H1 (cell line): ENCODE measurements around the gene ZNF462. TPM values are rescaled to one million over a fixed set of nuclear protein-coding genes. Genes with fewer than 3 reads are reported as not detected.

Experiments
- CTCF ChIA-PET: fragments of 300-600 bp; sonication (Branson Sonifier 250); formaldehyde crosslinking; loops from one replicate; lab custom pipeline; 2021; ENCODE audit not compliant: partially characterized antibody; lab: Charles Lee
- POLR2A ChIA-PET: fragments of 300-600 bp; sonication (Branson Sonifier 250); formaldehyde crosslinking; loops from one replicate; lab custom pipeline; 2021; ENCODE audit warnings: inconsistent platforms; ENCODE audit not compliant: partially characterized antibody; lab: Charles Lee
- DNase-seq, 2 experiments: peaks; one replicate each; pipeline versions ENCODE4 v3.0.0 to v3.0.0-alpha.2; 2010 to 2022; ENCODE audit warnings: low spot score in 2 of 2, low read depth in 1 of 2, mixed read lengths in 1 of 2
- FAIRE-seq: peaks from 2 replicates; lab custom pipeline; 2011; peaks lifted over from hg19 to GRCh38; lab: Jason Lieb, UNC
- H2AFZ ChIP-seq: 2 replicates; pipeline ENCODE4 v1.8.1; 2012; ENCODE audit warnings: low read length, inconsistent platforms
- H2AK5ac ChIP-seq: 2 replicates; pipeline ENCODE4 v1.6.1; 2013; ENCODE audit warnings: low read depth, low read length
- H2BK120ac ChIP-seq: replicated peaks from 2 replicates; pipeline ENCODE3; 2013; ENCODE audit warnings: low read depth, low read length, inconsistent platforms
- H2BK12ac ChIP-seq: 2 replicates; pipeline ENCODE4 v1.6.1; 2013; ENCODE audit warnings: low read depth, low read length
- H2BK15ac ChIP-seq: 2 replicates; pipeline ENCODE4 v1.6.1; 2013; ENCODE audit warnings: low read length
- H2BK20ac ChIP-seq: 2 replicates; pipeline ENCODE4 v1.6.1; 2013; ENCODE audit warnings: low read length
- H2BK5ac ChIP-seq: 2 replicates; pipeline ENCODE4 v1.6.1; 2013; ENCODE audit warnings: low read depth, low read length
- H3K14ac ChIP-seq: 2 replicates; pipeline ENCODE4 v1.6.1; 2013; ENCODE audit warnings: inconsistent platforms; ENCODE audit not compliant: insufficient read length
- H3K18ac ChIP-seq: 2 replicates; pipeline ENCODE4 v1.6.1; 2013; ENCODE audit warnings: low read length; ENCODE audit errors: extremely low read depth
- H3K23ac ChIP-seq: 2 replicates; pipeline ENCODE4 v1.6.1; 2013; ENCODE audit warnings: inconsistent platforms; ENCODE audit not compliant: insufficient read length
- H3K23me2 ChIP-seq: 2 replicates; pipeline ENCODE4 v1.6.1; 2013; ENCODE audit warnings: low read depth, low read length
- H3K27ac ChIP-seq: 2 replicates; pipeline ENCODE4 v1.6.1; 2011; ENCODE audit warnings: low read depth, low read length, inconsistent platforms
- H3K27me3 ChIP-seq, 4 experiments: replicated peaks in 1 of 4; 1 replicate in 1 of 4; 2 replicates in 3 of 4; pipeline versions ENCODE4 v1.6.1 to v1.8.1; 2011 to 2013; ENCODE audit warnings: low read length in 3 of 4, mild to moderate bottlenecking in 3 of 4, inconsistent platforms in 2 of 4, mixed read lengths in 2 of 4, moderate library complexity in 1 of 4; ENCODE audit not compliant: control insufficient read depth in 3 of 4, insufficient read depth in 3 of 4; ENCODE audit errors: extremely low read depth in 1 of 4
- H3K36me3 ChIP-seq, 4 experiments: 2 replicates each; pipeline versions ENCODE4 v1.6.1 to v1.8.1; 2011 to 2013; ENCODE audit warnings: mild to moderate bottlenecking in 4 of 4, low read length in 3 of 4, moderate library complexity in 2 of 4, control low read depth in 1 of 4, inconsistent platforms in 1 of 4; ENCODE audit not compliant: insufficient read depth in 4 of 4, control insufficient read depth in 2 of 4
- H3K4ac ChIP-seq: replicated peaks from 2 replicates; pipeline ENCODE3; 2013; ENCODE audit warnings: low read length, low read depth, mixed read lengths, inconsistent platforms; ENCODE audit not compliant: insufficient read length
- H3K4me1 ChIP-seq, 4 experiments: replicated peaks in 1 of 4; 1 replicate in 1 of 4; 2 replicates in 3 of 4; pipeline versions ENCODE4 v1.6.1 to v1.8.1; 2011 to 2013; ENCODE audit warnings: low read length in 3 of 4, inconsistent platforms in 2 of 4, mixed read lengths in 1 of 4; ENCODE audit not compliant: insufficient read depth in 4 of 4, control insufficient read depth in 3 of 4
- H3K4me2 ChIP-seq, 2 experiments: 2 replicates each; pipeline versions ENCODE4 v1.6.1 to v1.8.1; 2011 to 2013; ENCODE audit warnings: low read depth in 2 of 2, low read length in 2 of 2, control low read depth in 1 of 2, inconsistent platforms in 1 of 2, mild to moderate bottlenecking in 1 of 2; ENCODE audit not compliant: insufficient read depth in 1 of 2
- H3K4me3 ChIP-seq, 4 experiments: fragments of 200-600, 300-600 bp in 1 of 4; sonication (generic), shearing (Covaris generic), sonication (Bioruptor Twin) in 1 of 4; 2 replicates each; pipeline versions ENCODE4 v1.5.1 to v1.8.1; 2011 to 2016; ENCODE audit warnings: low read length in 4 of 4, low read depth in 3 of 4, control low read depth in 2 of 4, inconsistent platforms in 2 of 4, mild to moderate bottlenecking in 2 of 4, mixed read lengths in 1 of 4, moderate library complexity in 1 of 4; ENCODE audit not compliant: insufficient read depth in 2 of 4; ENCODE audit errors: extremely low read depth in 1 of 4
- H3K56ac ChIP-seq: replicated peaks from 2 replicates; pipeline ENCODE3; 2013; ENCODE audit warnings: low read depth, mild to moderate bottlenecking, mixed read lengths, low read length, inconsistent platforms; ENCODE audit not compliant: insufficient read length
- H3K79me1 ChIP-seq: 2 replicates; pipeline ENCODE4 v1.6.1; 2013; ENCODE audit warnings: low read depth, low read length, control low read depth
- H3K79me2 ChIP-seq, 2 experiments: 2 replicates each; pipeline versions ENCODE4 v1.6.1 to v1.8.1; 2012 to 2013; ENCODE audit warnings: low read length in 2 of 2, mild to moderate bottlenecking in 2 of 2, inconsistent platforms in 1 of 2; ENCODE audit not compliant: insufficient read depth in 2 of 2, control insufficient read depth in 1 of 2
- H3K9ac ChIP-seq, 4 experiments: replicated peaks in 1 of 4; 1 replicate in 1 of 4; 2 replicates in 3 of 4; pipeline versions ENCODE4 v1.6.1 to v1.8.1; 2011 to 2013; ENCODE audit warnings: low read depth in 3 of 4, low read length in 3 of 4, control low read depth in 2 of 4, mild to moderate bottlenecking in 2 of 4, moderate library complexity in 2 of 4, inconsistent platforms in 1 of 4; ENCODE audit errors: extremely low read depth in 1 of 4
- H3K9me3 ChIP-seq, 2 experiments: 2 replicates each; pipeline versions ENCODE4 v1.6.1 to v1.8.1; 2012 to 2013; ENCODE audit warnings: mild to moderate bottlenecking in 2 of 2, moderate library complexity in 2 of 2, control low read depth in 1 of 2, inconsistent platforms in 1 of 2, low read depth in 1 of 2, low read length in 1 of 2, mixed read lengths in 1 of 2; ENCODE audit not compliant: insufficient read depth in 2 of 2
- H4K20me1 ChIP-seq, 2 experiments: replicated peaks in 1 of 2; 2 replicates each; pipeline versions ENCODE3 to v1.8.1; 2011 to 2013; ENCODE audit warnings: inconsistent platforms in 2 of 2, low read length in 2 of 2, mild to moderate bottlenecking in 1 of 2; ENCODE audit not compliant: insufficient read depth in 2 of 2, control insufficient read depth in 1 of 2
- H4K5ac ChIP-seq: 2 replicates; pipeline ENCODE4 v1.6.1; 2013; ENCODE audit warnings: low read length, low read depth, mixed read lengths, inconsistent platforms; ENCODE audit not compliant: insufficient read length
- H4K8ac ChIP-seq: 2 replicates; pipeline ENCODE4 v1.8.0; 2013; ENCODE audit warnings: mild to moderate bottlenecking, moderate library complexity, low read length, inconsistent platforms; ENCODE audit not compliant: insufficient read depth; ENCODE audit errors: extremely low read depth
- H4K91ac ChIP-seq: replicated peaks from 2 replicates; pipeline ENCODE3; 2013; ENCODE audit warnings: low read length, mixed read lengths, inconsistent platforms; ENCODE audit not compliant: insufficient read length
- BRCA1 ChIP-seq: IDR thresholded peaks from 2 replicates; pipeline ENCODE4 v1.6.1; 2012; ENCODE audit warnings: low read depth, low read length, improper control_type of control experiment
- CHD1 ChIP-seq: IDR thresholded peaks from 2 replicates; pipeline ENCODE4 v1.6.1; 2012; ENCODE audit warnings: low read depth, low read length, improper control_type of control experiment
- EP300 ChIP-seq, 2 experiments: IDR thresholded peaks; 1 replicate in 1 of 2; 2 replicates in 1 of 2; pipeline ENCODE4 v1.6.1; 2011 to 2012; ENCODE audit warnings: low read depth in 2 of 2, low read length in 2 of 2, mild to moderate bottlenecking in 2 of 2, borderline replicate concordance in 1 of 2, inconsistent platforms in 1 of 2, moderate library complexity in 1 of 2
- MAFK ChIP-seq: IDR thresholded peaks from 2 replicates; pipeline ENCODE4 v1.6.1; 2012; ENCODE audit warnings: low read depth, mild to moderate bottlenecking, improper control_type of control experiment, low read length
- NANOG ChIP-seq: IDR thresholded peaks from 2 replicates; pipeline ENCODE4 v1.6.1; 2011; ENCODE audit warnings: low read length, low read depth, mild to moderate bottlenecking, inconsistent platforms; ENCODE audit not compliant: insufficient read depth, poor library complexity, severe bottlenecking
- NRF1 ChIP-seq: IDR thresholded peaks from 2 replicates; pipeline ENCODE4 v1.6.1; 2011; ENCODE audit warnings: mild to moderate bottlenecking, low read depth, low read length, improper control_type of control experiment
- POU5F1 ChIP-seq: IDR thresholded peaks from 2 replicates; pipeline ENCODE4 v1.6.1; 2011; ENCODE audit warnings: low read depth, mild to moderate bottlenecking, low read length, moderate library complexity
- SIN3A ChIP-seq, 2 experiments: IDR thresholded peaks in 1 of 2; conservative IDR thresholded peaks in 1 of 2; 2 replicates each; pipeline ENCODE4 v1.6.1; 2011 to 2012; ENCODE audit warnings: low read length in 2 of 2, improper control_type of control experiment in 1 of 2, low read depth in 1 of 2, mild to moderate bottlenecking in 1 of 2
- SIX5 ChIP-seq: IDR thresholded peaks from 2 replicates; pipeline ENCODE4 v1.6.1; 2011; ENCODE audit warnings: mild to moderate bottlenecking, low read depth, low read length
- SP1 ChIP-seq: IDR thresholded peaks from 2 replicates; pipeline ENCODE4 v1.6.1; 2011; ENCODE audit warnings: low read depth, low read length
- SP2 ChIP-seq: IDR thresholded peaks from 2 replicates; pipeline ENCODE4 v1.6.1; 2012; ENCODE audit warnings: mild to moderate bottlenecking, low read length, inconsistent platforms
- YY1 ChIP-seq: IDR thresholded peaks from 2 replicates; pipeline ENCODE4 v1.6.1; 2011; ENCODE audit warnings: low read depth, mild to moderate bottlenecking, low read length
- WGBS, 2 experiments: shearing (Covaris generic) in 1 of 2; methylation state at CpG; one replicate each; pipeline versions ENCODE4 v1.1.6 to v1.1.7; 2013 to 2015; ENCODE audit warnings: low lambda C conversion rate in 2 of 2, mixed read lengths in 2 of 2, inconsistent platforms in 1 of 2, low coverage in 1 of 2, missing lambda C conversion rate in 1 of 2; ENCODE audit not compliant: insufficient replicate concordance in 2 of 2, insufficient coverage in 1 of 2, insufficient read length in 1 of 2; ENCODE audit errors: extremely low coverage in 1 of 2, missing lambda C conversion rate in 1 of 2; 5-methylcytosine and 5-hydroxymethylcytosine counted together
- polyA plus RNA-seq, 7 experiments: library from polyadenylated mRNA; depleted of rRNA in 3 of 7; stranded (reverse) in 5 of 7; unstranded in 2 of 7; fragments of >200 nt in 5 of 7; fragments of 200-250 nt in 2 of 7; gene quantifications; 1 replicate in 5 of 7; 2 replicates in 1 of 7; 4 replicates in 1 of 7; pipeline versions ENCODE4 v1.2.1 to v1.2.3, GENCODE V29; 2011 to 2013; ENCODE audit warnings: missing spikeins in 2 of 7, mixed read lengths in 2 of 7
- total RNA-seq: library from RNA; stranded (reverse); fragmentation: NEBNext Ultra II Directional; extraction: Animal tissue kit (Norgen Biotek cat#: 25700); gene quantifications from 2 replicates; pipeline ENCODE4 v1.2.1, GENCODE V29; 2021
- TF ChIP-seq, protein P1 (sequence below): IDR thresholded peaks from 2 replicates; pipeline ENCODE4 v1.6.1; 2012; ENCODE audit warnings: low read length, inconsistent platforms

The ZNF462 gene
- total and polyA plus RNA-seq, 2 of the 8 experiments (the other 6 are each of a cell fraction or from before 2014, with no cell fraction given) = 30.0 to 163 TPM

DNA sequence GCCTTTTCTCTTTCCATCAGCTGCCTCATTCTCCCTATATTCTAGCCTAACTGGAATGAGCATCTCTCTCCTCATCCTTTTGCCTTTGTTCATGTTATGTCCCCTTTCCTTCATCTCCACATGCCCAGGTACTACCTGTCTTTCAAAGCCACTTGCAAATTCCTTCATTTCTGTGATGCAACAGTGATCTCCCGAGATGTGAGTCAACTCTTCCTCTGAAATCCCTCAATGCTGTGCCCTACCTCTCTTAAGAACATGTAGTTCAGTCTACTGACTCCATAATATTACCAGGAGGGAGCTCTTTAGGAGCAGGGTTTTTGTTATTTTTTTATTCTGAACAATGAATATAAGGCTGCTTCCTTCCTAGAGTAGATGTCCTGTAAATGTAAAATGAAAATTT, 91.6 kb downstream of the ZNF462 start:
- Histone ChIP-seq H4K20me1 (no peaks in the 10 kb centered on the region), H3K18ac (no peak overlapping the region), H3K4me3 (no peak overlapping the region), H2BK15ac (no peak overlapping the region), H2BK5ac (no peak overlapping the region), H4K8ac (no peak overlapping the region), H3K4ac (no peak overlapping the region), H2AFZ (no peak overlapping the region), H3K79me2 (peaks cover 0 to 9% of the 10 kb centered on the region in 2 experiments; a peak in 2 of 4 replicates), H3K4me1 (peaks cover 0 to 5% (median 1%) of the 10 kb centered on the region in 4 experiments; a peak in 2 of 7 replicates), H3K9ac (no peak overlapping the region), H3K27me3 (no peaks in the 10 kb centered on the region), H3K36me3 (peaks cover 0 to 81% (median 31%) of the 10 kb centered on the region in 4 experiments; a peak in 7 of 8 replicates), H2BK20ac (no peak overlapping the region), H3K9me3 (no peaks in the 10 kb centered on the region), H3K14ac (no peak overlapping the region), H3K23me2 (no peaks in the 10 kb centered on the region), H2BK120ac (no peak overlapping the region), H3K79me1 (peaks cover 5% of the 10 kb centered on the region), H2BK12ac (no peak overlapping the region), H2AK5ac (no peak overlapping the region), H3K56ac (no peak overlapping the region), H3K4me2 (no peak overlapping the region), H4K5ac (no peak overlapping the region), H4K91ac (no peak overlapping the region), H3K27ac (no peak overlapping the region), H3K23ac (no peak overlapping the region)
- CTCF ChIA-PET = interaction anchor here (1.4 kb wide), 1 partner anchor 14 kb away, joined by 3 read pairs; no protein-coding TSS in a partner anchor
- no peak for DNase-seq
- 90% methylated on average over 1 of the region's 1 CpG; no CpG with 5 or more reads in 1 of the 2 experiments for WGBS, 2 experiments
- POLR2A ChIA-PET = no interaction called here
- no peak for FAIRE-seq
- TF ChIP-seq SIX5 (no peak), BRCA1 (no peak), MAFK (no peak), YY1 (no peak), NANOG (no peak), SIN3A (conservative IDR thresholded peaks at IDR 0.05 in 1 of 2, IDR thresholded peaks at IDR 0.05 in 1 of 2; ENCODE audit: low read depth in 1 of 2, low read length in 2 of 2) (no peak), SP1 (no peak), NRF1 (no peak), EP300 (IDR thresholded peaks at IDR 0.05; ENCODE audit: borderline replicate concordance in 1 of 2, low read depth in 2 of 2, low read length in 2 of 2) (no peak), CHD1 (no peak), SP2 (no peak), POU5F1 (no peak)
- TF ChIP-seq, protein P1, sequence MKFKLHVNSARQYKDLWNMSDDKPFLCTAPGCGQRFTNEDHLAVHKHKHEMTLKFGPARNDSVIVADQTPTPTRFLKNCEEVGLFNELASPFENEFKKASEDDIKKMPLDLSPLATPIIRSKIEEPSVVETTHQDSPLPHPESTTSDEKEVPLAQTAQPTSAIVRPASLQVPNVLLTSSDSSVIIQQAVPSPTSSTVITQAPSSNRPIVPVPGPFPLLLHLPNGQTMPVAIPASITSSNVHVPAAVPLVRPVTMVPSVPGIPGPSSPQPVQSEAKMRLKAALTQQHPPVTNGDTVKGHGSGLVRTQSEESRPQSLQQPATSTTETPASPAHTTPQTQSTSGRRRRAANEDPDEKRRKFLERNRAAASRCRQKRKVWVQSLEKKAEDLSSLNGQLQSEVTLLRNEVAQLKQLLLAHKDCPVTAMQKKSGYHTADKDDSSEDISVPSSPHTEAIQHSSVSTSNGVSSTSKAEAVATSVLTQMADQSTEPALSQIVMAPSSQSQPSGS = no peak
